Measurements from ENCODE around the gene VTN.

VTN gene

GRCh38 chr17:28394337-28395116 lies 24.4 kb upstream of the VTN start:
- H3K79me2 ChIP-seq: no peaks in the 10 kb centered on the region
- no peaks in the 10 kb centered on the region for H3K36me3 ChIP-seq (ENCODE audit: control insufficient read depth, insufficient read depth, low read length)
- no peak overlapping the region for H3K27ac ChIP-seq

DNA sequence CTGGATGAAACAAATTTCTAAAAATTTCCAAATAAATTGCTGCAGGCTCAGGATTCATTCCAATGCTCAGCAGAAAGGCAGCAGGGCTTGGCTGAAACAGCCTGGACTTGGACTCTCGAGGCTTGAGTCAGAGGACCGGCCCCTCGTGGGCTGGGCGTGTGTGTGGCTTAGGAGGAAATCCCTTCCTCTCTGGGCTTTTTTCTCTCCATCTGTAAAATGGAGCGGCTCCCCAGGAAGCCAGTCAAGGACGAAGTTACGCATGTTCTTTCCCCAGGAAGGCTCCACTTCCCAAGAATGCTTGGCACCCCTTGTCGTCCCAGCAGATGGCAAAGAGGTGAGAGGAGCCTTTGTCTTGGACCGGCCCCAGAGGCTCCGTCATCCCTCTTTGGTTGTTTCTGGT lies 22.4 kb upstream of the VTN start:
- Histone ChIP-seq H3K9ac (no peak overlapping the region), H2AFZ (no peak overlapping the region), H3K4me1 (no peaks in the 10 kb centered on the region), H3K27me3 (ENCODE audit: control insufficient read depth, insufficient read depth, low read length) (no peaks in the 10 kb centered on the region), H3K4me2 (ENCODE audit: low read length) (no peak overlapping the region), H3K27ac (no peak overlapping the region), H3K79me2 (no peaks in the 10 kb centered on the region), H3K9me3 (ENCODE audit: control insufficient read depth, low read length) (no peaks in the 10 kb centered on the region), H3K4me3 (ENCODE audit: low read depth, low read length) (no peak overlapping the region), H3K36me3 (ENCODE audit: control insufficient read depth, insufficient read depth, low read length) (no peaks in the 10 kb centered on the region)
- TF ChIP-seq, protein P1, sequence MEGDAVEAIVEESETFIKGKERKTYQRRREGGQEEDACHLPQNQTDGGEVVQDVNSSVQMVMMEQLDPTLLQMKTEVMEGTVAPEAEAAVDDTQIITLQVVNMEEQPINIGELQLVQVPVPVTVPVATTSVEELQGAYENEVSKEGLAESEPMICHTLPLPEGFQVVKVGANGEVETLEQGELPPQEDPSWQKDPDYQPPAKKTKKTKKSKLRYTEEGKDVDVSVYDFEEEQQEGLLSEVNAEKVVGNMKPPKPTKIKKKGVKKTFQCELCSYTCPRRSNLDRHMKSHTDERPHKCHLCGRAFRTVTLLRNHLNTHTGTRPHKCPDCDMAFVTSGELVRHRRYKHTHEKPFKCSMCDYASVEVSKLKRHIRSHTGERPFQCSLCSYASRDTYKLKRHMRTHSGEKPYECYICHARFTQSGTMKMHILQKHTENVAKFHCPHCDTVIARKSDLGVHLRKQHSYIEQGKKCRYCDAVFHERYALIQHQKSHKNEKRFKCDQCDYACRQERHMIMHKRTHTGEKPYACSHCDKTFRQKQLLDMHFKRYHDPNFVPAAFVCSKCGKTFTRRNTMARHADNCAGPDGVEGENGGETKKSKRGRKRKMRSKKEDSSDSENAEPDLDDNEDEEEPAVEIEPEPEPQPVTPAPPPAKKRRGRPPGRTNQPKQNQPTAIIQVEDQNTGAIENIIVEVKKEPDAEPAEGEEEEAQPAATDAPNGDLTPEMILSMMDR (IDR thresholded peaks at IDR 0.05): no peak

More at GRCh38 chr17:28394337-28395116, 24.4 kb upstream of the VTN start:
- Histone ChIP-seq H3K4me2 (ENCODE audit: low read length) (no peak overlapping the region), H2AFZ (no peak overlapping the region), H3K9ac (no peak overlapping the region), H3K9me3 (ENCODE audit: control insufficient read depth, low read length) (no peaks in the 10 kb centered on the region), H3K27me3 (ENCODE audit: control insufficient read depth, insufficient read depth, low read length) (no peaks in the 10 kb centered on the region), H3K4me3 (ENCODE audit: low read depth, low read length) (no peak overlapping the region), H3K4me1 (no peaks in the 10 kb centered on the region)
- TF ChIP-seq, protein P1 (IDR thresholded peaks at IDR 0.05): no peak

GRCh38 chr17:28391401-28391800 lies 21.3 kb upstream of the VTN start:
- no peak overlapping the region for H3K4me3 ChIP-seq (ENCODE audit: low read depth, low read length)
- no peaks in the 10 kb centered on the region for H3K36me3 ChIP-seq (ENCODE audit: control insufficient read depth, insufficient read depth, low read length)
- H3K4me1 ChIP-seq: no peaks in the 10 kb centered on the region
- no peaks in the 10 kb centered on the region for H3K9me3 ChIP-seq (ENCODE audit: control insufficient read depth, low read length)
- no peak overlapping the region for H3K27ac ChIP-seq
- no peak overlapping the region for H3K9ac ChIP-seq
- H3K79me2 ChIP-seq: no peaks in the 10 kb centered on the region
- no peak overlapping the region for H3K4me2 ChIP-seq (ENCODE audit: low read length)
- TF ChIP-seq, protein P1 (IDR thresholded peaks at IDR 0.05): no peak
- H3K27me3 ChIP-seq (ENCODE audit: control insufficient read depth, insufficient read depth, low read length): no peaks in the 10 kb centered on the region
- H2AFZ ChIP-seq: no peak overlapping the region

DNA sequence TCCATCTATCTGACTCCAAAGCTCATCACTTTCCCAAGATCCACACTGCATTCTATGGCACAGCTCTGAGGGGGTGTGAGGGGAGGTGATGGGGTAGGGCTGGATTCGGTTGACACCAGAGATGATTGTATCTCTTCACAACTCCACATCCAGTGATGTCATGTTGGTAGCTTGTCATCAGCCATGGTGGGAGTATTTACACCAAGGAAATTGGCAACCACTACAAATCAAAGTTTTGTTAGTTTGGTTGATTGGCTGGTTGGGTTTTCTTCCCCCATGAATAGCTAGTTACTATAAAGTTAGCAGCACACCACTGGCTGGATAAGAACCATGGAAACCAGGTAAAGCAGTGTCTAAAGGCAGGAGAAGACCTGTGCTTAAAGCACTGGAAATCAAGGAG lies 20.9 kb upstream of the VTN start:
- Histone ChIP-seq H2AFZ (no peak overlapping the region), H3K4me2 (ENCODE audit: low read length) (no peak overlapping the region), H3K4me3 (ENCODE audit: low read depth, low read length) (no peak overlapping the region), H3K9ac (no peak overlapping the region), H3K79me2 (no peaks in the 10 kb centered on the region), H3K36me3 (ENCODE audit: control insufficient read depth, insufficient read depth, low read length) (no peaks in the 10 kb centered on the region), H3K27me3 (ENCODE audit: control insufficient read depth, insufficient read depth, low read length) (no peaks in the 10 kb centered on the region), H3K27ac (no peak overlapping the region), H3K9me3 (ENCODE audit: control insufficient read depth, low read length) (no peaks in the 10 kb centered on the region), H3K4me1 (no peaks in the 10 kb centered on the region)
- TF ChIP-seq, protein P1 (IDR thresholded peaks at IDR 0.05): no peak

GRCh38 chr17:28390563-28390962 lies 20.5 kb upstream of the VTN start:
- H3K36me3 ChIP-seq (ENCODE audit: control insufficient read depth, insufficient read depth, low read length): no peaks in the 10 kb centered on the region
- no peak overlapping the region for H3K4me3 ChIP-seq (ENCODE audit: low read depth, low read length)
- no peaks in the 10 kb centered on the region for H3K4me1 ChIP-seq
- H2AFZ ChIP-seq: no peak overlapping the region
- H3K4me2 ChIP-seq (ENCODE audit: low read length): no peak overlapping the region
- H3K9me3 ChIP-seq (ENCODE audit: control insufficient read depth, low read length): no peaks in the 10 kb centered on the region
- H3K27ac ChIP-seq: no peak overlapping the region
- no peak overlapping the region for H3K9ac ChIP-seq
- no peaks in the 10 kb centered on the region for H3K27me3 ChIP-seq (ENCODE audit: control insufficient read depth, insufficient read depth, low read length)
- TF ChIP-seq, protein P1 (IDR thresholded peaks at IDR 0.05): no peak
- no peaks in the 10 kb centered on the region for H3K79me2 ChIP-seq
